H9 (cell line): Measurements from ENCODE around the gene TMBIM6. TPM values are rescaled to one million over a fixed set of nuclear protein-coding genes. Genes with fewer than 3 reads are reported as not detected.
A peak's percentile ranks its signal among the peaks of the same experiment; 100 is the strongest.

Source experiments
- DNase-seq: peaks from one replicate; pipeline ENCODE4 v3.0.0-alpha.2; 2017
- H2AFZ ChIP-seq: one replicate; pipeline ENCODE4 v1.6.1; 2013; ENCODE audit warnings: mild to moderate bottlenecking, low read length, control low read depth, moderate library complexity
- H2AK5ac ChIP-seq: 2 replicates; pipeline ENCODE4 v1.6.1; 2013; ENCODE audit warnings: low read length, control low read depth, mixed read lengths; ENCODE audit not compliant: insufficient read length
- H2BK120ac ChIP-seq: one replicate; pipeline ENCODE4 v1.6.1; 2013; ENCODE audit warnings: low read depth, mild to moderate bottlenecking, low read length, control low read depth, inconsistent platforms; ENCODE audit not compliant: poor library complexity, severe bottlenecking
- H2BK12ac ChIP-seq: 2 replicates; pipeline ENCODE4 v1.6.1; 2013; ENCODE audit warnings: low read length, control low read depth, mixed read lengths, low read depth; ENCODE audit not compliant: insufficient read length
- H2BK15ac ChIP-seq: 2 replicates; pipeline ENCODE4 v1.6.1; 2013; ENCODE audit warnings: low read depth, low read length, control low read depth
- H2BK20ac ChIP-seq: one replicate; pipeline ENCODE4 v1.6.1; 2013; ENCODE audit warnings: low read depth, mild to moderate bottlenecking, low read length, control low read depth, inconsistent platforms; ENCODE audit not compliant: poor library complexity, severe bottlenecking
- H2BK5ac ChIP-seq: 2 replicates; pipeline ENCODE4 v1.6.1; 2013; ENCODE audit warnings: low read length, control low read depth, mixed read lengths; ENCODE audit not compliant: insufficient read length
- H3K14ac ChIP-seq: 2 replicates; pipeline ENCODE4 v1.6.1; 2013; ENCODE audit warnings: low read length, control low read depth; ENCODE audit not compliant: insufficient read depth
- H3K18ac ChIP-seq: 2 replicates; pipeline ENCODE4 v1.6.1; 2013; ENCODE audit warnings: low read depth, mild to moderate bottlenecking, mixed read lengths, low read length, control low read depth; ENCODE audit not compliant: insufficient read length
- H3K23ac ChIP-seq: 2 replicates; pipeline ENCODE4 v1.6.1; 2013; ENCODE audit warnings: low read length, control low read depth, mixed read lengths, low read depth; ENCODE audit not compliant: insufficient read length
- H3K23me2 ChIP-seq: 2 replicates; pipeline ENCODE4 v1.6.1; 2013; ENCODE audit warnings: low read depth, mild to moderate bottlenecking, mixed read lengths, low read length, control low read depth; ENCODE audit not compliant: insufficient read length, poor library complexity, severe bottlenecking
- H3K27ac ChIP-seq: 2 replicates; pipeline ENCODE4 v1.5.1; 2013; ENCODE audit warnings: low read length, control low read depth, mixed read lengths, low read depth; ENCODE audit not compliant: insufficient read length
- H3K27me3 ChIP-seq: 2 replicates; pipeline ENCODE4 v1.6.1; 2013; ENCODE audit warnings: low read length, control low read depth, inconsistent platforms; ENCODE audit not compliant: insufficient read depth
- H3K4ac ChIP-seq: 2 replicates; pipeline ENCODE4 v1.6.1; 2013; ENCODE audit warnings: low read depth, mild to moderate bottlenecking, control low read depth, inconsistent platforms, low read length, moderate library complexity
- H3K4me1 ChIP-seq: 2 replicates; pipeline ENCODE4 v1.6.1; 2013; ENCODE audit warnings: low read length, control low read depth, inconsistent platforms; ENCODE audit not compliant: insufficient read depth
- H3K4me2 ChIP-seq: 2 replicates; pipeline ENCODE4 v1.6.1; 2013; ENCODE audit warnings: low read length, control low read depth, mixed read lengths; ENCODE audit not compliant: insufficient read length, insufficient read depth
- H3K56ac ChIP-seq: 2 replicates; pipeline ENCODE4 v1.6.1; 2013; ENCODE audit warnings: low read depth, mild to moderate bottlenecking, mixed read lengths, low read length, control low read depth; ENCODE audit not compliant: insufficient read length
- H3K79me1 ChIP-seq: 2 replicates; pipeline ENCODE4 v1.6.1; 2013; ENCODE audit warnings: low read depth, mild to moderate bottlenecking, moderate library complexity, low read length, control low read depth, inconsistent platforms; ENCODE audit not compliant: insufficient read depth, poor library complexity, severe bottlenecking
- H3K79me2 ChIP-seq: 2 replicates; pipeline ENCODE4 v1.6.1; 2013; ENCODE audit warnings: low read length, control low read depth, inconsistent platforms; ENCODE audit not compliant: insufficient read depth
- H3K9ac ChIP-seq: 2 replicates; pipeline ENCODE4 v1.6.1; 2013; ENCODE audit warnings: low read length, control low read depth, mixed read lengths; ENCODE audit not compliant: insufficient read length; ENCODE audit errors: extremely low read depth
- H3K9me3 ChIP-seq: one replicate; pipeline ENCODE4 v1.6.1; 2013; ENCODE audit warnings: low read depth, low read length, inconsistent platforms; ENCODE audit not compliant: control insufficient read depth
- H3T11ph ChIP-seq: one replicate; pipeline ENCODE4 v1.6.1; 2013; ENCODE audit warnings: mild to moderate bottlenecking, low read length, control low read depth, inconsistent platforms
- H4K20me1 ChIP-seq: one replicate; pipeline ENCODE4 v1.6.1; 2013; ENCODE audit not compliant: control insufficient read depth, insufficient read length, insufficient read depth
- H4K5ac ChIP-seq: 2 replicates; pipeline ENCODE4 v1.6.1; 2013; ENCODE audit warnings: low read depth, mild to moderate bottlenecking, mixed read lengths, low read length, control low read depth; ENCODE audit not compliant: insufficient read length
- H4K8ac ChIP-seq: replicated peaks from 2 replicates; pipeline ENCODE4 v1.6.1; 2013; ENCODE audit warnings: low read length, control low read depth, mixed read lengths, low read depth; ENCODE audit not compliant: insufficient read length
- H4K91ac ChIP-seq: 2 replicates; pipeline ENCODE4 v1.6.1; 2013; ENCODE audit warnings: low read depth, mild to moderate bottlenecking, moderate library complexity, mixed read lengths, low read length, control low read depth; ENCODE audit not compliant: insufficient read length
- H3K27ac Mint-ChIP-seq, 3 experiments: 2 replicates in 2 of 3; 3 replicates in 1 of 3; pipeline ENCODE4 v1.8.0; 2020 to 2021; ENCODE audit warnings: mixed read lengths in 3 of 3, mild to moderate bottlenecking in 1 of 3, moderate library complexity in 1 of 3
- H3K27me3 Mint-ChIP-seq: 2 replicates; pipeline ENCODE4 v1.8.0; 2021; ENCODE audit warnings: low read depth, mild to moderate bottlenecking, moderate library complexity, mixed read lengths
- H3K36me3 Mint-ChIP-seq, 3 experiments: 2 replicates in 2 of 3; 3 replicates in 1 of 3; pipeline ENCODE4 v1.8.0; 2020 to 2021; ENCODE audit warnings: low read depth in 3 of 3, mixed read lengths in 3 of 3; ENCODE audit not compliant: insufficient read depth in 1 of 3
- H3K4me1 Mint-ChIP-seq, 2 experiments: 2 replicates each; pipeline ENCODE4 v1.8.0; 2020; ENCODE audit warnings: mixed read lengths in 2 of 2
- H3K4me3 Mint-ChIP-seq, 2 experiments: 2 replicates in 1 of 2; 3 replicates in 1 of 2; pipeline ENCODE4 v1.8.0; 2020 to 2021; ENCODE audit warnings: mild to moderate bottlenecking in 2 of 2, mixed read lengths in 2 of 2, moderate library complexity in 1 of 2
- H3K9me3 Mint-ChIP-seq, 2 experiments: 2 replicates in 1 of 2; 3 replicates in 1 of 2; pipeline ENCODE4 v1.8.0; 2020; ENCODE audit warnings: mild to moderate bottlenecking in 2 of 2, mixed read lengths in 2 of 2, moderate library complexity in 1 of 2
- WGBS: extraction: QIAGEN DNeasy Blood & Tissue Kit; methylation state at CpG from one replicate; pipeline ENCODE4 v1.1.7; 2013; ENCODE audit warnings: missing lambda C conversion rate, low lambda C conversion rate, mixed read lengths; ENCODE audit not compliant: insufficient read length; ENCODE audit errors: extremely low coverage; 5-methylcytosine and 5-hydroxymethylcytosine counted together
- total RNA-seq: library from RNA; stranded (reverse); gene quantifications from 2 replicates; pipeline ENCODE4 v1.2.1, GENCODE V29; 2021
- TF ChIP-seq, protein P1 (sequence below): fragments of 200-600 bp; sonication (generic); conservative IDR thresholded peaks from 3 replicates; pipeline ENCODE4 v1.8.0; 2021; ENCODE audit warnings: antibody characterized with exemption, mild to moderate bottlenecking

TMBIM6 gene
- total RNA-seq, 1 experiment from 2014 or later = 362 TPM

- H3K27me3 ChIP-seq = no peaks in the 10 kb centered on the region
- WGBS = no CpG with 5 or more reads among the region's 22 CpGs
- H2AFZ ChIP-seq = no peak overlapping the region
- no peak overlapping the region for H2AK5ac ChIP-seq
- peak overlapping the region; percentile 24; the same call in 1 of the 2 replicates for H3K4ac ChIP-seq
- no peak overlapping the region for H4K5ac ChIP-seq
- H3K36me3 Mint-ChIP-seq = peaks cover 3 to 11% (median 5%) of the 10 kb centered on the region in 3 experiments; a peak in 6 of 7 replicates
- H4K8ac ChIP-seq = no peak overlapping the region
- H3T11ph ChIP-seq = no peak overlapping the region
- H2BK120ac ChIP-seq = no peak overlapping the region
- no peak overlapping the region for H2BK5ac ChIP-seq
- H3K79me1 ChIP-seq = no peaks in the 10 kb centered on the region
- no peaks in the 10 kb centered on the region; the same call in 1 of the 2 replicates for H3K4me1 ChIP-seq
- no peak overlapping the region for H3K4me3 Mint-ChIP-seq
- no peaks in the 10 kb centered on the region for H3K79me2 ChIP-seq
- no peaks in the 10 kb centered on the region for H4K20me1 ChIP-seq
- TF ChIP-seq, protein P1, sequence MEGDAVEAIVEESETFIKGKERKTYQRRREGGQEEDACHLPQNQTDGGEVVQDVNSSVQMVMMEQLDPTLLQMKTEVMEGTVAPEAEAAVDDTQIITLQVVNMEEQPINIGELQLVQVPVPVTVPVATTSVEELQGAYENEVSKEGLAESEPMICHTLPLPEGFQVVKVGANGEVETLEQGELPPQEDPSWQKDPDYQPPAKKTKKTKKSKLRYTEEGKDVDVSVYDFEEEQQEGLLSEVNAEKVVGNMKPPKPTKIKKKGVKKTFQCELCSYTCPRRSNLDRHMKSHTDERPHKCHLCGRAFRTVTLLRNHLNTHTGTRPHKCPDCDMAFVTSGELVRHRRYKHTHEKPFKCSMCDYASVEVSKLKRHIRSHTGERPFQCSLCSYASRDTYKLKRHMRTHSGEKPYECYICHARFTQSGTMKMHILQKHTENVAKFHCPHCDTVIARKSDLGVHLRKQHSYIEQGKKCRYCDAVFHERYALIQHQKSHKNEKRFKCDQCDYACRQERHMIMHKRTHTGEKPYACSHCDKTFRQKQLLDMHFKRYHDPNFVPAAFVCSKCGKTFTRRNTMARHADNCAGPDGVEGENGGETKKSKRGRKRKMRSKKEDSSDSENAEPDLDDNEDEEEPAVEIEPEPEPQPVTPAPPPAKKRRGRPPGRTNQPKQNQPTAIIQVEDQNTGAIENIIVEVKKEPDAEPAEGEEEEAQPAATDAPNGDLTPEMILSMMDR = no peak
- no peak overlapping the region for H3K23ac ChIP-seq
- H2BK12ac ChIP-seq = no peak overlapping the region
- H3K27ac ChIP-seq = no peak overlapping the region
- peaks cover 5 to 6% of the 10 kb centered on the region in 2 experiments for H3K9me3 Mint-ChIP-seq
- no peaks in the 10 kb centered on the region for H3K9me3 ChIP-seq
- no peak overlapping the region for H3K18ac ChIP-seq
- DNase-seq = no peak
- H3K14ac ChIP-seq = no peak overlapping the region
- peak overlapping the region in 1 of 3 experiments; percentile 64; a peak in 3 of 7 replicates for H3K27ac Mint-ChIP-seq
- peaks cover 5% of the 10 kb centered on the region for H3K27me3 Mint-ChIP-seq
- H3K9ac ChIP-seq = no peak overlapping the region
- H3K4me1 Mint-ChIP-seq = peaks cover 5 to 11% of the 10 kb centered on the region in 2 experiments
- H3K23me2 ChIP-seq = no peaks in the 10 kb centered on the region
- H4K91ac ChIP-seq = no peak overlapping the region
- no peak overlapping the region for H3K4me2 ChIP-seq
- no peak overlapping the region for H2BK15ac ChIP-seq
- no peak overlapping the region for H3K56ac ChIP-seq
- H2BK20ac ChIP-seq = no peak overlapping the region
These were observed 49.6 kb downstream of the TMBIM6 start for GRCh38 chr12:49790741-49791555.
